ENCODE results near the gene TLDC2. TPM values are rescaled to one million over a fixed set of nuclear protein-coding genes. Genes with fewer than 3 reads are reported as not detected.

TLDC2 gene
- total RNA-seq, 1 donor from 2014 or later = under 0.01 TPM

- Histone ChIP-seq H3K27ac (ENCODE audit: low read depth, low read length) (no peak overlapping the region), H3K36me3 (ENCODE audit: control insufficient read depth in 3 of 3, insufficient read depth in 3 of 3, low read length in 3 of 3) (peaks cover 0 to 4% (median 0%) of the 10 kb centered on the region in 3 donors), H3K27me3 (ENCODE audit: control insufficient read depth in 3 of 3, insufficient read depth in 3 of 3, low read length in 3 of 3) (no peaks in the 10 kb centered on the region), H3K9me3 (ENCODE audit: control insufficient read depth in 3 of 3, low read length in 3 of 3) (no peaks in the 10 kb centered on the region), H3K4me3 (ENCODE audit: low read length in 3 of 3) (no peak overlapping the region), H3K9ac (ENCODE audit: low read depth in 1 of 3, low read length in 3 of 3) (no peak overlapping the region), H3K4me1 (ENCODE audit: control insufficient read depth in 3 of 3, insufficient read depth in 3 of 3, low read length in 3 of 3) (peaks cover 38 to 44% (median 41%) of the 10 kb centered on the region in 3 donors)
These were observed 26.4 kb upstream of the TLDC2 start for GRCh38 chr20:36849333-36850065.

- no peak overlapping the region for H3K4me3 ChIP-seq (ENCODE audit: low read length in 3 of 3)
- no peaks in the 10 kb centered on the region for H3K27me3 ChIP-seq (ENCODE audit: control insufficient read depth in 3 of 3, insufficient read depth in 3 of 3, low read length in 3 of 3)
- H3K36me3 ChIP-seq (ENCODE audit: control insufficient read depth in 3 of 3, insufficient read depth in 3 of 3, low read length in 3 of 3) = peaks cover 0 to 4% (median 0%) of the 10 kb centered on the region in 3 donors
- H3K9me3 ChIP-seq (ENCODE audit: control insufficient read depth in 3 of 3, low read length in 3 of 3) = no peaks in the 10 kb centered on the region
- H3K9ac ChIP-seq (ENCODE audit: low read depth in 1 of 3, low read length in 3 of 3) = no peak overlapping the region
- peaks cover 44 to 51% (median 50%) of the 10 kb centered on the region in 3 donors for H3K4me1 ChIP-seq (ENCODE audit: control insufficient read depth in 3 of 3, insufficient read depth in 3 of 3, low read length in 3 of 3)
- no peak overlapping the region for H3K27ac ChIP-seq (ENCODE audit: low read depth, low read length)
These were observed 25.2 kb upstream of the TLDC2 start for GRCh38 chr20:36850759-36851158.

GRCh38 chr20:36851490-36851889 is 24.4 kb upstream of the TLDC2 start:
- peaks cover 0 to 4% (median 0%) of the 10 kb centered on the region in 3 donors for H3K36me3 ChIP-seq (ENCODE audit: control insufficient read depth in 3 of 3, insufficient read depth in 3 of 3, low read length in 3 of 3)
- no peak overlapping the region for H3K4me3 ChIP-seq (ENCODE audit: low read length in 3 of 3)
- H3K9me3 ChIP-seq (ENCODE audit: control insufficient read depth in 3 of 3, low read length in 3 of 3) = no peaks in the 10 kb centered on the region
- no peaks in the 10 kb centered on the region for H3K27me3 ChIP-seq (ENCODE audit: control insufficient read depth in 3 of 3, insufficient read depth in 3 of 3, low read length in 3 of 3)
- H3K4me1 ChIP-seq (ENCODE audit: control insufficient read depth in 3 of 3, insufficient read depth in 3 of 3, low read length in 3 of 3) = peaks cover 51 to 57% (median 56%) of the 10 kb centered on the region in 3 donors
- no peak overlapping the region for H3K9ac ChIP-seq (ENCODE audit: low read depth in 1 of 3, low read length in 3 of 3)
- peak overlapping the region; percentile 41 for H3K27ac ChIP-seq (ENCODE audit: low read depth, low read length)

GRCh38 chr20:36852187-36852586 is 23.8 kb upstream of the TLDC2 start:
- Histone ChIP-seq H3K4me3 (ENCODE audit: low read length in 3 of 3) (no peak overlapping the region), H3K27ac (ENCODE audit: low read depth, low read length) (peak overlapping the region; percentile 41), H3K27me3 (ENCODE audit: control insufficient read depth in 3 of 3, insufficient read depth in 3 of 3, low read length in 3 of 3) (no peaks in the 10 kb centered on the region), H3K9ac (ENCODE audit: low read depth in 1 of 3, low read length in 3 of 3) (peak overlapping the region; percentile 13 to 45 (median 14)), H3K9me3 (ENCODE audit: control insufficient read depth in 3 of 3, low read length in 3 of 3) (no peaks in the 10 kb centered on the region), H3K36me3 (ENCODE audit: control insufficient read depth in 3 of 3, insufficient read depth in 3 of 3, low read length in 3 of 3) (peaks cover 0 to 4% (median 0%) of the 10 kb centered on the region in 3 donors), H3K4me1 (ENCODE audit: control insufficient read depth in 3 of 3, insufficient read depth in 3 of 3, low read length in 3 of 3) (peaks cover 56 to 62% (median 62%) of the 10 kb centered on the region in 3 donors)

GRCh38 chr20:36854348-36855240 is 21.3 kb upstream of the TLDC2 start:
- Histone ChIP-seq H3K4me1 (ENCODE audit: control insufficient read depth in 3 of 3, insufficient read depth in 3 of 3, low read length in 3 of 3) (peaks cover 55 to 64% (median 58%) of the 10 kb centered on the region in 3 donors), H3K9ac (ENCODE audit: low read depth in 1 of 3, low read length in 3 of 3) (peak overlapping the region in 1 of 3 donors; percentile 40), H3K36me3 (ENCODE audit: control insufficient read depth in 3 of 3, insufficient read depth in 3 of 3, low read length in 3 of 3) (peaks cover 0 to 4% (median 0%) of the 10 kb centered on the region in 3 donors), H3K9me3 (ENCODE audit: control insufficient read depth in 3 of 3, low read length in 3 of 3) (no peaks in the 10 kb centered on the region), H3K4me3 (ENCODE audit: low read length in 3 of 3) (no peak overlapping the region), H3K27ac (ENCODE audit: low read depth, low read length) (no peak overlapping the region), H3K27me3 (ENCODE audit: control insufficient read depth in 3 of 3, insufficient read depth in 3 of 3, low read length in 3 of 3) (no peaks in the 10 kb centered on the region)

- H3K9ac ChIP-seq (ENCODE audit: low read depth in 1 of 3, low read length in 3 of 3) = peak overlapping the region in 1 of 3 donors; percentile 16
- H3K4me1 ChIP-seq (ENCODE audit: control insufficient read depth in 3 of 3, insufficient read depth in 3 of 3, low read length in 3 of 3) = peaks cover 58 to 65% (median 61%) of the 10 kb centered on the region in 3 donors
- H3K9me3 ChIP-seq (ENCODE audit: control insufficient read depth in 3 of 3, low read length in 3 of 3) = no peaks in the 10 kb centered on the region
- H3K27me3 ChIP-seq (ENCODE audit: control insufficient read depth in 3 of 3, insufficient read depth in 3 of 3, low read length in 3 of 3) = no peaks in the 10 kb centered on the region
- H3K36me3 ChIP-seq (ENCODE audit: control insufficient read depth in 3 of 3, insufficient read depth in 3 of 3, low read length in 3 of 3) = peaks cover 0 to 4% (median 0%) of the 10 kb centered on the region in 3 donors
- no peak overlapping the region for H3K4me3 ChIP-seq (ENCODE audit: low read length in 3 of 3)
- no peak overlapping the region for H3K27ac ChIP-seq (ENCODE audit: low read depth, low read length)
These were observed 20.7 kb upstream of the TLDC2 start for GRCh38 chr20:36855241-36855657.

- Histone ChIP-seq H3K9me3 (ENCODE audit: control insufficient read depth in 3 of 3, low read length in 3 of 3) (no peaks in the 10 kb centered on the region), H3K27me3 (ENCODE audit: control insufficient read depth in 3 of 3, insufficient read depth in 3 of 3, low read length in 3 of 3) (peaks cover 0 to under 1% (median 0%) of the 10 kb centered on the region in 3 donors), H3K4me1 (ENCODE audit: control insufficient read depth in 3 of 3, insufficient read depth in 3 of 3, low read length in 3 of 3) (peaks cover 67 to 72% (median 70%) of the 10 kb centered on the region in 3 donors), H3K9ac (ENCODE audit: low read depth in 1 of 3, low read length in 3 of 3) (peak overlapping the region in 2 of 3 donors; percentile 4 to 40), H3K36me3 (ENCODE audit: control insufficient read depth in 3 of 3, insufficient read depth in 3 of 3, low read length in 3 of 3) (peaks cover 0 to 4% (median 0%) of the 10 kb centered on the region in 3 donors), H3K4me3 (ENCODE audit: low read length in 3 of 3) (peak overlapping the region in 1 of 3 donors; percentile 41), H3K27ac (ENCODE audit: low read depth, low read length) (peak overlapping the region; percentile 60)
These were observed 19.7 kb upstream of the TLDC2 start for GRCh38 chr20:36856195-36856594.

- Histone ChIP-seq H3K9ac (ENCODE audit: low read depth in 1 of 3, low read length in 3 of 3) (peak overlapping the region in 2 of 3 donors; percentile 4 to 40), H3K36me3 (ENCODE audit: control insufficient read depth in 3 of 3, insufficient read depth in 3 of 3, low read length in 3 of 3) (peaks cover 0 to 3% (median 0%) of the 10 kb centered on the region in 3 donors), H3K27me3 (ENCODE audit: control insufficient read depth in 3 of 3, insufficient read depth in 3 of 3, low read length in 3 of 3) (peaks cover 0 to 9% (median 8%) of the 10 kb centered on the region in 3 donors), H3K4me3 (ENCODE audit: low read length in 3 of 3) (no peak overlapping the region), H3K27ac (ENCODE audit: low read depth, low read length) (peak overlapping the region; percentile 60), H3K9me3 (ENCODE audit: control insufficient read depth in 3 of 3, low read length in 3 of 3) (no peaks in the 10 kb centered on the region), H3K4me1 (ENCODE audit: control insufficient read depth in 3 of 3, insufficient read depth in 3 of 3, low read length in 3 of 3) (peaks cover 72 to 76% (median 74%) of the 10 kb centered on the region in 3 donors)
These were observed 19.0 kb upstream of the TLDC2 start for GRCh38 chr20:36856691-36857635.

- H3K4me1 ChIP-seq (ENCODE audit: control insufficient read depth in 3 of 3, insufficient read depth in 3 of 3, low read length in 3 of 3) = peaks cover 58 to 67% (median 61%) of the 10 kb centered on the region in 3 donors
- H3K4me3 ChIP-seq (ENCODE audit: low read length in 3 of 3) = no peak overlapping the region
- H3K9ac ChIP-seq (ENCODE audit: low read depth in 1 of 3, low read length in 3 of 3) = no peak overlapping the region
- no peak overlapping the region for H3K27ac ChIP-seq (ENCODE audit: low read depth, low read length)
- H3K9me3 ChIP-seq (ENCODE audit: control insufficient read depth in 3 of 3, low read length in 3 of 3) = no peaks in the 10 kb centered on the region
- H3K27me3 ChIP-seq (ENCODE audit: control insufficient read depth in 3 of 3, insufficient read depth in 3 of 3, low read length in 3 of 3) = peaks cover 0 to 17% (median 11%) of the 10 kb centered on the region in 3 donors
- no peaks in the 10 kb centered on the region for H3K36me3 ChIP-seq (ENCODE audit: control insufficient read depth in 3 of 3, insufficient read depth in 3 of 3, low read length in 3 of 3)
These were observed 16.7 kb upstream of the TLDC2 start for GRCh38 chr20:36859282-36859555.
